GM19463 (cell line): ENCODE data around the gene LRRC47.

ENCODE experiments used
- ATAC-seq: cut with Tn5 transposase; IDR thresholded peaks from one replicate; pipeline ENCODE4 v1.9.1; 2021; ENCODE audit warnings: mild to moderate bottlenecking, moderate library complexity; ENCODE audit not compliant: unreplicated experiment

The LRRC47 gene

GRCh38 chr1:3773572-3774275 is 22.6 kb downstream of the LRRC47 start:
- no peak for ATAC-seq

DNA sequence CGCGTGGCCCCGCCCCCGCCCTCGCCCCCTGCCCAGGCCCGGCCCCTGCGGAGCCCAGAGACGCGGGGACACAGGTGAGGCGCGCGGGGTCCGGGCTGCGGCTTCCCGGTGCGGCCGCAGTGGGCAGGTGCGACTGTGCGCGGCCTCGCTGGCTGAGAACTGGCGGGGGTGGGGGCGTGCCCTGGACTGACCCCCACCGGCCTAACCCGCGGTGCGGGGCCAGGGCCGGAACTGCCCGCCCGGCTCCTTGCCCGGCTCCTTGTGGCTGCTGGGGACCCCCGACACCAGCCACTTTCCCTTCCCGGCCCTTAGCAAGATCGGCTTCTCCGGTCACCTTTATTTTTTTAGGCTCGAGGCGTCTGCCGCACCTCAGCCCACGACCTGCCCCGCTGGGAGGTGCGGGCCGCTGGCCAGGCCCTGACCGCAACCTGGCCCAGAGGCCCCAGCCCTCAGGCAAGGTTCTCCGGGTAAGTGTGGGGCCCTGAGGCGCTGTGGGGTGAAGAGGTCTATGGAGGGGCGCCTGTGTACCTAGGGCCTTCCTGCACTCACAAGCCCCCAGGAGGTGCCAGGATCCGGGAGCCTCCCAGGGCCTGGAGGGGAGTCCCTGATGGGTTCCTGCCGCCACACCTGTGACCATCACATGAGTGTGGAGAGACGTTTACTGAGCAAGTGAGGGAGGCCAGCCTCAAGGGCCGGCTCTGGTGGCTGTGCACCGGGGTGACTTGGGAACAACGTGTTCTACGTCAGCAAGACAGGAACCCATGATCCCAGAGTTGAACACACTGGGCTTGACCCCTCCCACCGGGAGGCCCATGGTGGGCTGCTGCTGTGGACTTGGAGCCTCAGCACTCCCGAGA is 23.4 kb downstream of the LRRC47 start, which contains the start of gene SMIM1:
SMIM1 (plus strand) TSS at position 35 of the 857 bp plus-strand sequence. CDS start 2,625 bp downstream, outside the sequence.
- peak; percentile 15 for ATAC-seq

- ATAC-seq = peak; percentile 69
Measured at GRCh38 chr1:3772027-3772714, 24.1 kb downstream of the LRRC47 start.

DNA sequence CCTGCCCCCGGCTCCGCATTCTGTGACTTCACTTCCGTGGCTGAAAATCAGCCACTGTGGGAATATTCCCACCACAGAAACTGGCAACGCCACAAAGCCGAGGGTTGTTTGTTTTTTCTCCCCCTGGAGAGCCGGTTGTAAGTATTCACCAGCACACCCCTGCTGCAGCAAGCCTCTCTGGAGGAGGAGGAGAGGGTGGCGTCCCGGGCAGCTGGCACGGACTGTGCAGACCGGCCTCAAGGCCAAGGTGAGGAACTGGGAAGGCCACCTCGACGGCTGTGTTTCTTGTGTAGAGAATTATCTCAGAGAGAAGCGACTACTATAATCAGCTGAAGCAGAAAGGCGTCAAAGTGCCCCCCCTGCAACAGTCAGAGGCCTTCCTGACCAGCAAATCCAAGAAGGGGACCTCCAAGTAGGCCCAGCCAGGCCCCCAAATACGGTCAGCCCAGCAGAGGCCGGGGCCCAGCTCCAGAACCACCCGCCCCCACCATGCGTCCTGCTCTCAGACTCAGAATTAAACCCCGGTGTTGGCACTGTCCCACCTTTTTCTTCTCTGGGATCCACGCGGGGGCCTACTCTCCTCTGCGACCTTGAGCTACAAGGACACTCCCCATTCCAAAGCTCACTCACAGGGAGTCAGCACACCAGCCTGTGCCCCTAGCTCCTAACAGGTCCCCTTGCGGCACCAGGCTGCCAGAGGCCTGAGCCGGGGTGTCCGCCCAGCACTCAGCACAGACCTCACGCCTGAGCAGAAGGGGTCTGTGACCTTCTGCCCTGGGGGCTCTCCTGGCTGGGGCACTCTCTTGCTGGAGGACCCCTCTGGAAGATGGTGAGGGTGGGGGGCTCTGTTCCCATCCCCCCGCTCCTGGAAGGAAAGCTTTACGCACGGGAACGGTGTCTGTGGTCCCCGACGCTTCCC is 24.9 kb downstream of the LRRC47 start:
- no peak for ATAC-seq

DNA sequence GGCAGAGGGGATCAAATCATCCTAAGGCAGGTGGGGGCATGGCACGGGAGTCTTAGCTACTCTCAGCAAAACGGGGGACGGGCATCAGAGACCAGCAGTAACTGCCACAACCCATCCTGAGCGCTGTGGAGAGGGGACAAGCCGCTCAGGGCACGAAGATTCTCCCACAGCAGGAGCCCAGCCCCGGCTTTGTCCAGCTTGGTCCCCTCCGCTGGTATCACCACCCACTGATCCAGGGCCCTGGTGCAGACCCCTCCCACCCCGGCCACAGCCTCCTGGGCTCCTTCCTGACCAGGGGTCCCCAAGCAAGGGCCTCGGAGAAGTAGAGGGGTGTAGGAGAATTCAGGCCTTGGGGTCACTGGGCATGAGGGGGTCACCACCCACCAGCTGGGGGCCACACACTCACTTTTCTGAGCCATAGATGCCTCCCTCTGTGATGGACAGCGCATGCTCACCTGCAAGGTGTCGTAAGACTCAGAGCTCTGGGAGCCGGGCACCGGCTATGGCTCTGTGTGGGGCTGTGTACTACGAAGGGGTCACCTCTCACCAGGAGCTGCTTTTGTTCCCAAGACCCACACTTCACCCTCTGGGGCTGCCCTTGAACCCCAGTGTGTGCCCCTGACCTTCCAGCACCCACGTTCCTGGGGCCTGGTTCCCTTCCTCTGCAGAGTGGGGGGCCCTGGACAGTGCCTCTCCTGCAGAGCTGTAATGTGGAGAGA is 26.1 kb downstream of the LRRC47 start:
- ATAC-seq = no peak

DNA sequence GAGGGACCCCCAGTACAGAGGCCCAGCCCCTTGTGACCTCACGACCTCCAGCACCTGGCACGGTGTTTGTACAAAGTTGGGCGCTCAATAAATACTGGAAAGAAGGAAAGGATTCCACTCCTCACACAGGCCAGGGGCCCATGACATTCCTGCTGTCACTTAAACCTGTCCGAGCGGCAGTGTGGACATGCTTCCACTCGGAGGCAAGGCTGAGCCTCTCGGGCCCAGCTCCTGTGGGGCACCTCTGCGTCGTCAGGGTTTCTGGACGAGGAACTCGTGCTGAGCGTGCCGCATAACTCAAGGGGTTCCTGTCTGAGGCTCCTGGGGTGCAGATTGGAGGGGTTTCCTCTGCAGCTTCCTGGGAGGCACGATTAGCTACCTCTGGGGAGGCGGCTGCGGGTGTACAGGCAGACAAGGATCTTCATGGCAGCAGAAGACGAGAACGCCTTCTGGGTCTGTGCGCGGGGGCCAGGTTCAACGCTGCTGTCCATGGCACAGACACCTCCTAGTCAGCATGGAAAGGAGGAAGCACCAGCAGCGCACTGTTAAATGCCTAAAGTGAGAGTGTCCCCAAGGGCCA is 27.4 kb downstream of the LRRC47 start:
- ATAC-seq = no peak

- no peak for ATAC-seq
Measured at GRCh38 chr1:3767328-3767925, 28.9 kb downstream of the LRRC47 start.

DNA sequence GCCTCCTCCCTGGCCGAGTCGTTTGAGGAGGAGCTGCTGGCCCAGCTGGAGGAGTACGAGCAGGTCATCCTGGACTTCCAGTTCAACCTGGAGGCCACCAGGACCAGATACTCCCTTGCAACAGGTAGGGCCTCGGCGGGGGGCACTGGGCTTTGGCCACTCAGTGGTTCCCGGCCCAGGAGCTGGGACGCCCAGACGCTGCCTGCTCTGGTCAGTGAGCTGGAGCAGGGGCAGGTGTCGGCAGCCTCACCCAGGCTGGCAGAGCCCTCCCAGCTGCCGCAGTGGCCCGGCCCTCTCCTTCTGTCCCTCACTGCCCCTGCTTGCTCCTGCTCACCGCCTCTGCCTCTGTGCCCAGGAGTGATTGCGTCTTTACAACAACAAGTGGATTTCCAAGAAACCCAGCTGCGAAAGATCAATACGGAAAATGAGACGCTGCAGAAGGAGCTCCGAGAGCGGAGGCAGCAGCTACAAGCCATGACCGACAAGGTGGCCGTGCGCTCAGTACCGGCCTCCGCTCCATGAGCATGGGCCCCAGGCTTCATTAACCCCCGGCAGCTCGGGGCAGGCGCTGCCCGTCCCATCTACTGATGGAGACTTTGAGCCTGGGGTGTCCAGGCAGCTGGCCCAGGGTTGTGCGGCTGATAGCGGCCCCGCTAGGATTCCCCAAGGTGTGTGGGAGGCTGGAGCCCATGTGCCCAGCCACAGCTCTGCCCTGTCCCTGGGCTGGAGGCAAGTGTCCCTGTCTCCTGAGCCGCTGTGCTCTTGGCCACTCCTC is 32.8 kb downstream of the LRRC47 start:
- ATAC-seq = no peak

DNA sequence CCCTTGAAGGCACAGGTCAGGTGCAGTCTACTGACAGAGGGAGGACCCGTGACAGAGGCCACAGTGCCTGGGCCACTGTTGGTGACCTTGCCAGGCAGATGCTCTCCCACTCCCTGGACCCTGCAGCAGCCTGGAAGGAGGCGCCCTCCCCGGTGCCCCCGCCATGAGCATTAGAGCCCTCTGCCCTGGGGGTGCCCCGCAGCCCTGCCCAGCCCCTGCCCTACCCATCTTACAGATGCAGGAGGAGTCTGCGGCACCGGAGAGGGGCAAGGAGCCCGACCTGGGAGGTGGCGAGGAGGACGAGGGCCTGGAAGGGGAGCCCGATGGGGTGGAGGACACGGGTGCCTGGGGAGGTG is 33.4 kb downstream of the LRRC47 start:
- no peak for ATAC-seq

- no peak for ATAC-seq
Measured at GRCh38 chr1:3762151-3762872, 34.0 kb downstream of the LRRC47 start.

DNA sequence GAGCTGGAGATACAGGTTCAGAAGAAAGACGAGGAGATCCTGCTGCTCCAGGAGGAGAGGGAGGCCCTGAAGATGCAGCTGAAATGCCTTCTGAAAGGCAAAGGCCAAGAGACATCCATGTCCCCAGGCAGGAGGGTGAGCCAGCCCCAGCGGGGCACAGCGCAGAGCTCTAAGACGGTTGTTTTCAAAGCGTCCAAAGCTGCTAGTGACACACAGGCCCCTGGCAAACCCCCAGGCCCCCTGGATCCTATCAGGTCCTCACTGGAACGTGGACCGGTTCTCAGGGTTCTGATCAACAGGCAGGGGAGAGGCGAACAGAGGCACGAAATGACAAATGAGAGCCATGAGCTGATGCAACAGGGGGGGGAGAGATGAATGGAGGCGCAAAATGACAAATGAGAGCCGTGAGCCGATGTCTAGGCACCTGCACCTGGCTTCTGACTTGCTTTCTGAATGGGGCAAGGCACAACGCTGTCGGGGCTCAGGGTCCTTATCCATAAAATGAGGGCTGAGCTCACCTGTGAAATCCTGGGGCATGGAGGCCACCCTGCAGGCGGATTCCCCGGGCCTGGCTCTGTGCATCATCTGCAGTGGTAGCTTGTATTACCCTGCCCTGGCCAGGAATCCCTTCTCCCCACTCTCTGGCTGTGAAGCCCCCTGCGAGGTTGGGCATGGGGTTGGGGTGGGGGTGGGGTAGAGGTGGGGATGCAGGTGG is 34.8 kb downstream of the LRRC47 start:
- no peak for ATAC-seq

DNA sequence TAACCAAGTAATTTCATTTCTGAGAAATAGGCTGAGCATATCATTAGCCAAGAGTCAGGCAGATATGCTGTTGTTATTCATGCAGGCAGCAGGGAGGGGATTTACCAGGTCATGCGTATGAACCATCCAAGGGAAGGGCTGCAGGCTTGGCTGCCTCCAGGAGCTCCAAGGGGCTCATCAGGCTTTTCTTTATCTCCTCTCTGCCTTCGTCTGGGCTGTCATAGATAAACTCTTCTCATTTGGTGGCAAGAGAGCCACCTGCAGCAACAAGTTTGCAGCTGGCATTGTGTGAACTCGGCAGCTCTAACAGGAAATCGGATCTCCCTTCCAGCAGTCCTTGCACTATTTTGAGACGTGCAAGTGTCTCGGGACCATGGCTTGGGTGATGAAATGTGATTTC is 36.5 kb downstream of the LRRC47 start:
- ATAC-seq = no peak

GRCh38 chr1:3759164-3759563 is 37.1 kb downstream of the LRRC47 start:
- no peak for ATAC-seq

DNA sequence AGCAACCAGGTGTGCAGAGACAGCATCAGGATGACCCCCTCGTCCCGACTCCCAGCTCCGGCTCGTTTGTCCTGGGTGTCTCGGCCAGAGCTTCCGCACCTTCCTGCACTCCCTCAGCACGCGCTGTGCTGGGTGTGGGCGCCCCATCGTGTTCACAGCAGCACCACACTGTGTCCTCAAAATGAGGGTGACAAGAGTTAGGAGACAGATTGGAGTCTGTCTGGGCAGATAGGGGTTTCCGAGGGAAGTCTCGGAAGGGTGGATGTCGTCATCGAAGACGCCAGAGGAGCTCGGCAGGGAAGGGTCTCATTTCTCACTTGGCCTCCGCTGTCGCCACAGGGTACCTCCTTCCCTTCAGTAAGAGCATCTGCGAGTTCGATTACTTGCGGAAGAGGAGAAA is 39.9 kb downstream of the LRRC47 start:
- ATAC-seq = no peak

GRCh38 chr1:3753656-3754454 is 42.4 kb downstream of the LRRC47 start:
- ATAC-seq = no peak

- no peak for ATAC-seq
Measured at GRCh38 chr1:3752400-3752945, 43.8 kb downstream of the LRRC47 start, which contains the start of gene CCDC27. Gene CCDC27, plus strand, starts transcription at chr1:3752450. Its CDS starts 32 bp downstream, at chr1:3752482.
